Smooth muscle cell (in vitro differentiated cells): ENCODE data around the gene NFKBIE. TPM values are rescaled to one million over a fixed set of nuclear protein-coding genes. Genes with fewer than 3 reads are reported as not detected.

Experiments
- DNase-seq: peaks from one replicate; lab custom pipeline; 2025; ENCODE audit not compliant: unreplicated experiment; lab: John Stamatoyannopoulos, UW
- H2AFZ ChIP-seq: fragments of 200-600 bp; sonication (generic); 2 replicates; pipeline ENCODE4 v1.6.0; 2016; ENCODE audit warnings: antibody characterized with exemption, low read depth, mild to moderate bottlenecking
- H3F3A ChIP-seq: fragments of 200-600 bp; sonication (generic); 2 replicates; pipeline ENCODE4 v1.6.0; 2017; ENCODE audit warnings: antibody characterized with exemption, low read depth
- H3K27ac ChIP-seq: fragments of 200-600 bp; sonication (generic); 2 replicates; pipeline ENCODE4 v1.5.1; 2016; ENCODE audit warnings: low read depth, mild to moderate bottlenecking
- H3K27me3 ChIP-seq: fragments of 200-600 bp; sonication (generic); 2 replicates; pipeline ENCODE4 v1.6.1; 2016; ENCODE audit warnings: low read depth, mild to moderate bottlenecking
- H3K36me3 ChIP-seq: fragments of 200-600 bp; sonication (generic); 2 replicates; pipeline ENCODE4 v1.5.1; 2016; ENCODE audit warnings: low read depth
- H3K4me1 ChIP-seq: fragments of 200-600 bp; sonication (generic); 2 replicates; pipeline ENCODE4 v1.5.1; 2016; ENCODE audit warnings: low read depth
- H3K4me2 ChIP-seq: fragments of 200-600 bp; sonication (generic); 2 replicates; pipeline ENCODE4 v1.6.0; 2016; ENCODE audit warnings: mild to moderate bottlenecking
- H3K4me3 ChIP-seq: fragments of 200-600 bp; sonication (generic); 2 replicates; pipeline ENCODE4 v1.5.1; 2016; ENCODE audit warnings: mild to moderate bottlenecking
- H3K79me2 ChIP-seq: fragments of 200-600 bp; sonication (generic); 2 replicates; pipeline ENCODE4 v1.6.0; 2016; ENCODE audit warnings: low read depth, mild to moderate bottlenecking
- H3K9ac ChIP-seq: fragments of 200-600 bp; sonication (generic); 2 replicates; pipeline ENCODE4 v1.6.0; 2016; ENCODE audit warnings: low read depth
- H3K9me3 ChIP-seq: fragments of 200-600 bp; sonication (generic); replicated peaks from 2 replicates; pipeline ENCODE4 v1.5.1; 2016; ENCODE audit warnings: low read depth
- H4K20me1 ChIP-seq: fragments of 200-600 bp; sonication (generic); 2 replicates; pipeline ENCODE4 v1.6.0; 2016; ENCODE audit warnings: low read depth
- WGBS: methylation state at CpG from one replicate; pipeline ENCODE4 v1.1.7; 2016; ENCODE audit warnings: low lambda C conversion rate; 5-methylcytosine and 5-hydroxymethylcytosine counted together
- polyA plus RNA-seq: library from polyadenylated mRNA; unstranded; fragments of >200 nt; fragmentation: Nextera tagmentation; extraction: Ambion mirVana; gene quantifications from 2 replicates; pipeline ENCODE4 v1.2.1, GENCODE V29; 2016
- total RNA-seq: library from RNA; depleted of rRNA; stranded (reverse); fragments of >200 nt; gene quantifications from 2 replicates; pipeline ENCODE4 v1.2.3, GENCODE V29; 2014
- TF ChIP-seq, protein P1 (sequence below): fragments of 200-600 bp; sonication (generic); IDR thresholded peaks from 2 replicates; pipeline ENCODE4 v1.5.1; 2017; ENCODE audit warnings: borderline replicate concordance, mild to moderate bottlenecking, antibody characterized with exemption; ENCODE audit not compliant: insufficient read depth, poor library complexity, severe bottlenecking

The NFKBIE gene
- total and polyA plus RNA-seq, 2 experiments from 2014 or later, result 7.0 to 12.3 TPM

DNA sequence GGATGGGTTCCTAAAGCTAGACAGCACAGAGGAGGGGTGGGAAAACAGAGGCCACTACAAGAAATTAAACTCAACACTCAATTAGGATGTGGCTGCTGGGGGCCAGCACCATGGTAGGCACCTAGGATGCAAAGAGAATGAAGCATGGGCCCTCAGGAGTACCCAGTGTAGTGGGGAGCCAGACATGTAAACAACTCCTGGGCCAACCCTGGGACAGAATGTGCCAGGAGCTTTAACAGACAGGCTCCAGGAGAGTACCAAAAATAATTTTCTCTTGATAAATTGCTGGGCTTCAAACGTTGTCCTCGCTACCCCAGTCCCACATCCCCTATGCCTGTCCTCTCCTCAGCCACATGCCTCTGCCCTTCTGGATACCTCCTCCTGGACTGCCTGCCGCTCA is 6.6 kb upstream of the NFKBIE start:
- Histone ChIP-seq H3K36me3 (no peaks in the 10 kb centered on the region), H3K79me2 (no peaks in the 10 kb centered on the region), H3K27ac (no peak overlapping the region), H3K4me3 (no peak overlapping the region), H3K9ac (no peak overlapping the region), H3K27me3 (peaks cover 74% of the 10 kb centered on the region), H2AFZ (no peak overlapping the region), H3K4me1 (peaks cover 4% of the 10 kb centered on the region), H4K20me1 (no peaks in the 10 kb centered on the region), H3K9me3 (no peaks in the 10 kb centered on the region), H3K4me2 (no peak overlapping the region), H3F3A (no peaks in the 10 kb centered on the region)
- TF ChIP-seq, protein P1, sequence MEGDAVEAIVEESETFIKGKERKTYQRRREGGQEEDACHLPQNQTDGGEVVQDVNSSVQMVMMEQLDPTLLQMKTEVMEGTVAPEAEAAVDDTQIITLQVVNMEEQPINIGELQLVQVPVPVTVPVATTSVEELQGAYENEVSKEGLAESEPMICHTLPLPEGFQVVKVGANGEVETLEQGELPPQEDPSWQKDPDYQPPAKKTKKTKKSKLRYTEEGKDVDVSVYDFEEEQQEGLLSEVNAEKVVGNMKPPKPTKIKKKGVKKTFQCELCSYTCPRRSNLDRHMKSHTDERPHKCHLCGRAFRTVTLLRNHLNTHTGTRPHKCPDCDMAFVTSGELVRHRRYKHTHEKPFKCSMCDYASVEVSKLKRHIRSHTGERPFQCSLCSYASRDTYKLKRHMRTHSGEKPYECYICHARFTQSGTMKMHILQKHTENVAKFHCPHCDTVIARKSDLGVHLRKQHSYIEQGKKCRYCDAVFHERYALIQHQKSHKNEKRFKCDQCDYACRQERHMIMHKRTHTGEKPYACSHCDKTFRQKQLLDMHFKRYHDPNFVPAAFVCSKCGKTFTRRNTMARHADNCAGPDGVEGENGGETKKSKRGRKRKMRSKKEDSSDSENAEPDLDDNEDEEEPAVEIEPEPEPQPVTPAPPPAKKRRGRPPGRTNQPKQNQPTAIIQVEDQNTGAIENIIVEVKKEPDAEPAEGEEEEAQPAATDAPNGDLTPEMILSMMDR, result no peak
- no peak for DNase-seq
- 76% methylated on average over 3 of the region's 3 CpGs for WGBS

DNA sequence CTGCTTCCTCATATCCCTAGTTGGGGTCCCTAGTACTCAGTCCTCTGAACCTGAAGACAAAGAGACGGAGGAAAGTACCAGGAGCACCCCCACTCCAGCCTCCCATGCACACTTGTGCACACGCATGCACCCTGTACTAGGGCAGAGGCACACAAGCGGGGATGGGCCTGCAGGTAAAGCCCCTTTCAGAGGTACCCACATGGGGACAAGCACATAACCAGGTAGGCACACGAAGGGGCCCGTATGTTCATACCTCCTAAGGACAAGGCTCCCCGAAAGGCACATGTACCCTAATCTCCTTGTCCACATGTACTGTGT is 6.0 kb upstream of the NFKBIE start:
- H3K27ac ChIP-seq, result no peak overlapping the region
- no peaks in the 10 kb centered on the region for H3F3A ChIP-seq
- no peak overlapping the region for H2AFZ ChIP-seq
- H4K20me1 ChIP-seq, result no peaks in the 10 kb centered on the region
- no peak for DNase-seq
- TF ChIP-seq, protein P1, result no peak
- no peak overlapping the region for H3K4me2 ChIP-seq
- H3K9ac ChIP-seq, result no peak overlapping the region
- H3K27me3 ChIP-seq, result peaks cover 69% of the 10 kb centered on the region
- no peak overlapping the region for H3K4me3 ChIP-seq
- 87% methylated on average over 6 of the region's 6 CpGs for WGBS
- no peaks in the 10 kb centered on the region for H3K9me3 ChIP-seq
- peaks cover 4% of the 10 kb centered on the region for H3K4me1 ChIP-seq
- no peaks in the 10 kb centered on the region for H3K79me2 ChIP-seq
- H3K36me3 ChIP-seq, result no peaks in the 10 kb centered on the region

DNA sequence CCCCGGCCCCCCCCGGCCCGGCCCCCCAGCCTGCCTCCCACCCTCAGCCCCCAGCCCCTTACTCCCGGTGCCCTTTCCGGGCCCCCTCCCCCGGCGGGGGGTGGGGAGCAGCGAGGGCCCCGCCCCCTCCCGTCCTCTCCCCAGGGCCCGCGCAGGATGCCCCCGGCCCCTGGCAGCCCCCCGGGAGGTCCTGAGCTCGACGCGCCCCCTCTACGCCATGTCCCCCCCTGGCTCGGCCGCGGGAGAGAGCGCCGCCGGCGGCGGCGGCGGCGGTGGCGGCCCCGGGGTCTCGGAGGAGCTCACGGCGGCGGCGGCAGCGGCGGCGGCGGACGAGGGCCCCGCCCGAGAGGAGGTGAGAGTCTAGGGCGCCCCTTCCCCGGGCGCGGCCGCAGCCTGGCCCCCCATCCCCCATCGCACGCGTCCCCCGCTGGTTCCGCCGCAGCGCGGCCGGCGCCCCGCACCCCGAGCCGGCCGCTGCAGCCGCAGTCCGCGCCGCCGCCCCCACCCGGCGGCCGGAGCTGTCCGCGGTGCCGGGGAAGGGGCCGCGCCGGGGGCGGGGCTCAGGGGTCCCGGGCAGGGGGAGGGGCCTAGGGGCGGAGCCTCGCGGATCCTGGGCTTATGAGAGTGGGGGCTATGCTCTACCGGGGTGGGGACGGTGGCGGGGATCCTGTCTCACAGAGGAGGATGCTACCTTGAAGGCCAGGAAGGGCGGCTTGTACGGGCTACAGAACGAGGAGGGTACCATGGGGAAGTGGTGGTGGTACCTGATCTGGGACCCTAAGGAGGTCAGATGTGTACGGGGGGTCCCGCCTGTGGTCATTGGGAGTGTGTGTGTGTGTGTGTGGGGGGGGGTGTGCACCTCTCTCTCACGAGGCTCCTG is 5.4 kb upstream of the NFKBIE start:
- peak overlapping the region; percentile 40 for H3K4me3 ChIP-seq

More for the DNA sequence above, 5.4 kb upstream of the NFKBIE start:
- no peaks in the 10 kb centered on the region for H3K36me3 ChIP-seq
- no peaks in the 10 kb centered on the region for H3K79me2 ChIP-seq
- no peak overlapping the region for H3K9ac ChIP-seq
- H4K20me1 ChIP-seq, result no peaks in the 10 kb centered on the region
- DNase-seq, result no peak
- TF ChIP-seq, protein P1, result no peak
- H3K27ac ChIP-seq, result no peak overlapping the region
- no peaks in the 10 kb centered on the region for H3F3A ChIP-seq
- WGBS, result 21% methylated on average over 13 of the region's 90 CpGs
- peaks cover 4% of the 10 kb centered on the region for H3K4me1 ChIP-seq
- no peaks in the 10 kb centered on the region for H3K9me3 ChIP-seq
- H3K4me2 ChIP-seq, result peak overlapping the region; percentile 86
- H2AFZ ChIP-seq, result no peak overlapping the region
- peaks cover 66% of the 10 kb centered on the region for H3K27me3 ChIP-seq
